Activated B cell treated with CpG ODN at 0.5 μM for 24 hours (primary cell): ENCODE measurements around the gene EML1. TPM values are rescaled to one million over a fixed set of nuclear protein-coding genes. Genes with fewer than 3 reads are reported as not detected.

Source experiments
- ATAC-seq: fragments of 200-7000 bp; cut with Tn5 transposase; one replicate; pipeline ENCODE4 v1.10.0; 2021; ENCODE audit warnings: low read depth, mild to moderate bottlenecking, moderate library complexity
- CTCF ChIA-PET: fragments of 350-600 bp; sonication (Branson Sonifier 250); formaldehyde crosslinking; loops from one replicate; lab custom pipeline; 2021; ENCODE audit warnings: antibody characterized with exemption; lab: Charles Lee
- POLR2A ChIA-PET: fragments of 350-600 bp; sonication (Branson Sonifier 250); formaldehyde crosslinking; loops from one replicate; lab custom pipeline; 2021; ENCODE audit warnings: antibody characterized with exemption; lab: Charles Lee
- DNase-seq: peaks from one replicate; pipeline ENCODE4 v3.0.0; 2022
- H3K27ac Mint-ChIP-seq: one replicate; pipeline ENCODE4 v1.8.0; 2020; ENCODE audit warnings: mixed read lengths
- H3K27me3 Mint-ChIP-seq: one replicate; pipeline ENCODE4 v1.8.0; 2021; ENCODE audit warnings: mixed read lengths
- H3K36me3 Mint-ChIP-seq: one replicate; pipeline ENCODE4 v1.8.0; 2021; ENCODE audit warnings: low read depth, mixed read lengths
- H3K4me1 Mint-ChIP-seq: one replicate; pipeline ENCODE4 v1.8.0; 2021; ENCODE audit warnings: mixed read lengths
- H3K4me3 Mint-ChIP-seq: one replicate; pipeline ENCODE4 v1.8.0; 2020; ENCODE audit warnings: mild to moderate bottlenecking, mixed read lengths
- H3K9me3 Mint-ChIP-seq: one replicate; pipeline ENCODE4 v1.8.0; 2020; ENCODE audit warnings: mixed read lengths
- intact Hi-C: fragments of 100-400 bp; cut with micrococcal nuclease; formaldehyde crosslinking; loops from one replicate; pipeline ENCODE4 v1.15.1; 2024
- total RNA-seq: library from RNA; stranded (reverse); gene quantifications from 2 replicates; pipeline ENCODE4 v1.2.3, GENCODE V29; 2022
- TF ChIP-seq, protein P1 (sequence below): fragments of 200-600 bp; IDR thresholded peaks from one replicate; pipeline ENCODE4 v1.8.0; 2022; ENCODE audit warnings: antibody characterized with exemption, mild to moderate bottlenecking

Gene EML1
- total RNA-seq, 1 donor from 2014 or later, result not detected

DNA sequence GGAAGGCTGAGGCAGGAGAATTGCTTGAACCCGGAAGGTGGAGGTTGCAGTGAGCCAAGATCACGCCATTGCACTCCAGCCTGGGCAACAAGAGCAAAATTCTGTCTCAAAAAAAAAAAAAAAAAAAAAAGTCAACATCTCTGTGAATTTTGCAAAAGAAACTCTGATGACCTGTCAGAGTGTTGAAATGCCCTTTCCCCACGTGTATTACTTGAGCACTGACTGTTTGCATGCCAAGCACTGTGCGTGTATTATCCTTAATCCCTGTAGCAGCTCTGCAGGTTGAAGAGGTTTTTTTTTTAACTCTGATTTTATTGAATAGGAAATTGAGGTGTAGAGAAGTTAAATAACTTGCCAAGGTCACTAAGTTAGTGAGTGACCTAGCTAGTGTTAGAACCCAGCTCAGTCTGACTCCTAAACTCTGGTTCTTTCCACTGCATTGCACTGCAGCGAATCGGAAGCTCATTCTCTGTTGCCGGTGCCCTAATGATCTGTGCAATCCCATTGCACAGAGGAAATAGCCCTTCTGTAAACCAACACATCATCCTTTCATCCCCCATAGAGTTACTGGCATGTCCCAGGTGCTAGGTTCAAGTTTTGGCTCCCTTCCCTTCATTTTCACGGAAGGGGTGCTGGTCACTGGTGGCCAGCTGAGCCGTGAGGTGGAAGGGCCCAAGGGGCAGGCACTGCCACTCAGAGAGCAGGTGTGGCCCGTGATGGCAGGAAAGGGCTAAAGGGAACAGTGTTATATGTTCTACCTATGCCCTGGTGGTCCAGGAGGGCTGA, 122.3 kb downstream of the EML1 start:
- TF ChIP-seq, protein P1, sequence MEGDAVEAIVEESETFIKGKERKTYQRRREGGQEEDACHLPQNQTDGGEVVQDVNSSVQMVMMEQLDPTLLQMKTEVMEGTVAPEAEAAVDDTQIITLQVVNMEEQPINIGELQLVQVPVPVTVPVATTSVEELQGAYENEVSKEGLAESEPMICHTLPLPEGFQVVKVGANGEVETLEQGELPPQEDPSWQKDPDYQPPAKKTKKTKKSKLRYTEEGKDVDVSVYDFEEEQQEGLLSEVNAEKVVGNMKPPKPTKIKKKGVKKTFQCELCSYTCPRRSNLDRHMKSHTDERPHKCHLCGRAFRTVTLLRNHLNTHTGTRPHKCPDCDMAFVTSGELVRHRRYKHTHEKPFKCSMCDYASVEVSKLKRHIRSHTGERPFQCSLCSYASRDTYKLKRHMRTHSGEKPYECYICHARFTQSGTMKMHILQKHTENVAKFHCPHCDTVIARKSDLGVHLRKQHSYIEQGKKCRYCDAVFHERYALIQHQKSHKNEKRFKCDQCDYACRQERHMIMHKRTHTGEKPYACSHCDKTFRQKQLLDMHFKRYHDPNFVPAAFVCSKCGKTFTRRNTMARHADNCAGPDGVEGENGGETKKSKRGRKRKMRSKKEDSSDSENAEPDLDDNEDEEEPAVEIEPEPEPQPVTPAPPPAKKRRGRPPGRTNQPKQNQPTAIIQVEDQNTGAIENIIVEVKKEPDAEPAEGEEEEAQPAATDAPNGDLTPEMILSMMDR, result no peak
- ATAC-seq, result no peak
- H3K4me3 Mint-ChIP-seq, result no peak overlapping the region
- CTCF ChIA-PET, result interaction anchor here (1.1 kb wide), 1 partner anchor 16 kb away, joined by 4 read pairs; no protein-coding TSS in a partner anchor
- POLR2A ChIA-PET, result no interaction called here
- no peaks in the 10 kb centered on the region for H3K36me3 Mint-ChIP-seq
- no peak for DNase-seq
- no peaks in the 10 kb centered on the region for H3K9me3 Mint-ChIP-seq
- intact Hi-C loops, result no loop called here
- no peak overlapping the region for H3K27ac Mint-ChIP-seq
- no peaks in the 10 kb centered on the region for H3K4me1 Mint-ChIP-seq
- H3K27me3 Mint-ChIP-seq, result peaks cover 18% of the 10 kb centered on the region

DNA sequence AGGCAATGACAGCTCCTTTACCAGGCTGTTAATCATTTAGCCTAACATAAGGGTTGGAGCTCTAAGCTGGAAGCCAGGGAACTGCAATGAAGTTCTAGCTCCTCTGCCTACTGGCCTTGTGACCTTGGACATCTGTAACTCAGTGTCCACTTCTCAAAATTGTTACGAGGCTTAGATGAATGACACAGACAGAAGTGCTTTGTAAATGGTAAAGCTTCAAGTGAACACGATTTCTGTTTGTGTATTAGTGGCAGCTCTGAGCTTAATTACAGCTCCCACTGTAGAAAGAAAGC, 122.8 kb downstream of the EML1 start:
- TF ChIP-seq, protein P1, result no peak
- H3K4me1 Mint-ChIP-seq, result no peaks in the 10 kb centered on the region
- ChIA-PET POLR2A (no interaction called here), CTCF (no interaction called here)
- H3K27me3 Mint-ChIP-seq, result peaks cover 18% of the 10 kb centered on the region
- no peak for DNase-seq
- no peak overlapping the region for H3K4me3 Mint-ChIP-seq
- intact Hi-C loops, result no loop called here
- no peak overlapping the region for H3K27ac Mint-ChIP-seq
- H3K9me3 Mint-ChIP-seq, result no peaks in the 10 kb centered on the region
- no peaks in the 10 kb centered on the region for H3K36me3 Mint-ChIP-seq
- ATAC-seq, result no peak

DNA sequence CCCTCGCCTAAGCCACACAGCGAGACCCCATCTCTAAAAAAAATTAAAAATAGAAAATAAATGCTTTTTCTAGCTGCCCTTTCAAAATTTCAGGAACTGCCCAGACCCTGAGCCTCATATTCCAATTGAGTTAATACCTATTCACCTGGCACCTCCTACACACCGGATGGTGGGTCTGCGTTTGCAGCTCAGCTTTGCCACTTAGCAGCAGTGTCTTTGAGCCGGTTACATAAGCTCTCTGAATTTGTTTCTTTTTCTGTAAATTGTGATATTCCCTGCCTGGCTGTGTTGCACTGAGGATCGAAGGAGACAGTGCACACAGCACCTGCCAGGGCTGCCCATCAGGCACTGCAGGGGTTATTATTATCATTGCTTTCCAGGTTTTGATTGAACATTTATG, 125.6 kb downstream of the EML1 start:
- H3K9me3 Mint-ChIP-seq, result no peaks in the 10 kb centered on the region
- ChIA-PET CTCF (no interaction called here), POLR2A (no interaction called here)
- TF ChIP-seq, protein P1, result no peak
- peaks cover 14% of the 10 kb centered on the region for H3K27me3 Mint-ChIP-seq
- no peak for ATAC-seq
- intact Hi-C loops, result no loop called here
- no peaks in the 10 kb centered on the region for H3K4me1 Mint-ChIP-seq
- H3K27ac Mint-ChIP-seq, result no peak overlapping the region
- H3K36me3 Mint-ChIP-seq, result no peaks in the 10 kb centered on the region
- no peak for DNase-seq
- H3K4me3 Mint-ChIP-seq, result no peak overlapping the region

DNA sequence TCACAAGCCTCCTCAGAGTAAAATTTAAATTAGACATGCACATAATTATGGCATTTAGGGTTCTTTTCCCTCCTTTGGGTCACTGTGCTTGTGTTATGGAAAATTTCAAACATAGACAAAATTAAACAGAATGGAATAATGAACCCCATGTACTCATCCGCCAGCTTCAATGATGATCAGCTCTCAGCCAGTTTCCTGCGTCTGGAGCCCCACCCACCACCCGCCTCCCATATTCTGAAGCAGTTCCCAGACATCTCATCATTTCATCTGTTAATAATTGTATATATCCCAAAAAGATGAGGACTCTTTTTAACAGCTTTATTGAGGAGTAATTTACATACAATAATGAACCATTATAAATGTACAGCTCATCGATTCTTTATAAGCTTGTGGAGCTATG, 128.2 kb downstream of the EML1 start:
- POLR2A ChIA-PET, result no interaction called here
- no peaks in the 10 kb centered on the region for H3K4me1 Mint-ChIP-seq
- intact Hi-C loops, result no loop called here
- H3K36me3 Mint-ChIP-seq, result no peaks in the 10 kb centered on the region
- no peak overlapping the region for H3K4me3 Mint-ChIP-seq
- no peak for ATAC-seq
- CTCF ChIA-PET, result no interaction called here
- DNase-seq, result no peak
- TF ChIP-seq, protein P1, result no peak
- H3K27me3 Mint-ChIP-seq, result peaks cover 17% of the 10 kb centered on the region
- H3K9me3 Mint-ChIP-seq, result no peaks in the 10 kb centered on the region
- no peak overlapping the region for H3K27ac Mint-ChIP-seq

DNA sequence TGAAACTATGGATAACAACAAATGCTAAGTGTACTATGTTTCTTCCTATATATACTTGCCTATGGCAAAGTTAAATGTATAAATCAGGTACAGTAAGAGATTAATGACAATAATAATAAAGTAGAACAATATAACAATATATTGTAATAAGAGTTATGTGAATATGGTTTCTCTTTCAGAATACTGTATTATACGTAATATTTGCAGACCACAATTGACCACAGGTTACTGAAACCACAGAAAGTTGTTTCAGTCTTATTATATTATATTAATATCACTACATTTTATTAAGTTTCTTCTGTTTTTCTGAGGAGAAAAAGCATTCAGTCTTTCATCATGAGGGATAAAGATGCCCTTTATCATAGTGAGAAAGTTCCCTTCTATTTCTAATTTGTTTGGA, 131.2 kb downstream of the EML1 start:
- Mint-ChIP-seq H3K4me3 (no peak overlapping the region), H3K4me1 (no peaks in the 10 kb centered on the region), H3K9me3 (peaks cover 2% of the 10 kb centered on the region), H3K27me3 (peaks cover 16% of the 10 kb centered on the region), H3K27ac (no peak overlapping the region), H3K36me3 (no peaks in the 10 kb centered on the region)
- intact Hi-C loops, result no loop called here
- TF ChIP-seq, protein P1, result no peak
- DNase-seq (no peak), ATAC-seq (no peak)
- CTCF ChIA-PET, result no interaction called here
- POLR2A ChIA-PET, result no interaction called here
